ENCODE measurements around the gene RPS27L.

The RPS27L gene

DNA sequence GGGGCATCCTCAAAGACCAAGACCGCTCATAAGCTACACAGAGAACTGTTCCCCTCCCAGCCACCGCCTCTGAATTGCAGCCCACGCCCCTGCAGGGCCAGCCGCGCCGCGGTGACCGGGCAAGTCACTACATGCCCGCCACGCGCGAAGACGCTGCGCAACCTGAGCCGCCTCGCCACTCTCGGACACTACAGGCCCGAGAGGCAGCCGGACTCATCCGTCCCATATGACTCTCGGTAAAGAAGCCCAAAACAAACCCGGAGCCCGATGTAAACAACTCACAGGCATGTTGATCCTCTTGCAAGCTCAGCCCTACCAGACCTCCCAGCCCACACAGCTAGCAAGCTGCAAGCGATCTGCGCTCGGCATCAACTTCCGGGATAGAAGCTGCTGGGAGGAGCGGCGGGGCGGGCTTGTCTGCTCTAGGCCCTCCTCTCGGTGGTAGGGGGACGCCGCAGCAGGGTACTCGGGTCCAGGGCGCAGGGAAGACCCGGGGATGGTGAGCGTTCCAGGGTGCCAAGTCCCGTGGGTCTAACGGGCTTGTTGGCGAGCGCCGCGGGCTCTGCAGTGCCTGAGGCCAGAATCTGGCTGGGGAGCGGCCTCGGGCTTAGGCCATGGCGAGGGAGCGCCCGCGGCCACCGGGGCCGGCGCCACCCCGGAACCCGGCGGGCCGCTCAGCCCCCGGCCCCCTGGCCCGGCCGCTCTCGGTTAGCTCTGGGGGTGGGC is at the start of gene RPS27L:
Gene RPS27L, minus strand, starts transcription at position 360 of the 726 bp plus-strand sequence. Its CDS starts 72 bp downstream, at position 288.
- DNase-seq = peak; percentile 97

- DNase-seq = no peak
These were observed 48.8 kb upstream of the RPS27L start for GRCh38 chr15:63206079-63206478.

- no peak for DNase-seq
These were observed 46.3 kb upstream of the RPS27L start for GRCh38 chr15:63203451-63204090.

DNA sequence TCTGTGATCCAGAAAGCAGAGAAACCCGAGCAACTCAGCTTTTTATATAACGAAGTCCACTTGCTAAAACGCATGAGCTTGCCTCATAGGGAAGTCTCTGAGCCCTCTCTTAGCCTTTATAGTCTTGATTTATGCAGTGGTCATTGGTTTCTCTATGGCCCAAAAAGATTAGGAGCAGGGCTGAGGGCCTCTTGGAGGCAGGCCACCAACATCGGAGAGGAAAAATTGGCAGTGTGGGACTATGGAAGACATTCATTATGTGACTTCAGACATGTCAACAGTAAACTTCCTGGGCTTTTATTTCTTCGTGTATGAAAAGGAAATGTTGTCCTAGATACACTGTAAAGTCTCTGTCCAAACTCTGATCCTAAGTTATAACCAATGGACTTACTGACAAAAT is 45.6 kb upstream of the RPS27L start:
- no peak for DNase-seq

- no peak for DNase-seq
These were observed 43.4 kb upstream of the RPS27L start for GRCh38 chr15:63200464-63201249.

DNA sequence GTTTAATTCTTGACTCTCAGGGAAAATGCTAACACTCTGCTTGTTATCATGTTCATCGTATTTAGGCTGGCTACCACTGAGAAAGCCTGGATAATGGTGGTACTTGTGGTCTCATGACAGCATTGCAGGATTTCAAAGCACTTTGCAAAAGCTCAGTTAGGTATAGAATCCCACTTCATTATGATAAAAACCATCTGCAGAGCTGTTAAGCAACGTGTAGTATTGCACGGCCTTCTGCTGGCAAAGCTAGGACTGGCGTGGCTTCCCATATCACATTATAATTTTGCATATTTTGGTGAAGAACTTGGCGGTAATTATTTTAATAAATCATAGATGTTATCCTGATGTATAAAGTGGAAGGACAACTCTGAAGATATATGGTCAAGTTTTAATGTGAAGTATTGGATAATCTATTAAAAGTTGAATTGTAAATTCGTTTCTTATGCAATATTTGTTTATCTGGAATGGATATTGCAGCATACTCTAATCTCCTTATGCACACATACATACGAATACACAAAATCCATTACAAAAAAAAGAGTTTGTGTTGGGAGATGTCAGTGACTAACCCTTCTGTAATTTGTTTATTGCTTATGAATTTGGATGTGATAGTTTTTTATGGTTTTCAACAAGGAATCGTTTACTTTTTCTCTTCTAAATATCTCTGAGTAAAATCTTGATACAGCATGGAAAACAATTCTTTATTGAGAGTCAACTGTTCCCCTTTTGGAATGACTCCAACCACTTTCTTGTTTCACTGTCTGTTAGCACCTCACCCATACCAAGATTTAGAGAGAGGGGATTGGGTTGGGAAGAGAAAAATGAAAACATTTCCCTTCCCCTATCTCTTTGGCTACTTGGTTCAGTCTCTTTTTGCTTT is 41.3 kb upstream of the RPS27L start:
- peak; percentile 37 for DNase-seq

- DNase-seq = no peak
These were observed 40.3 kb upstream of the RPS27L start for GRCh38 chr15:63197626-63198025.

DNA sequence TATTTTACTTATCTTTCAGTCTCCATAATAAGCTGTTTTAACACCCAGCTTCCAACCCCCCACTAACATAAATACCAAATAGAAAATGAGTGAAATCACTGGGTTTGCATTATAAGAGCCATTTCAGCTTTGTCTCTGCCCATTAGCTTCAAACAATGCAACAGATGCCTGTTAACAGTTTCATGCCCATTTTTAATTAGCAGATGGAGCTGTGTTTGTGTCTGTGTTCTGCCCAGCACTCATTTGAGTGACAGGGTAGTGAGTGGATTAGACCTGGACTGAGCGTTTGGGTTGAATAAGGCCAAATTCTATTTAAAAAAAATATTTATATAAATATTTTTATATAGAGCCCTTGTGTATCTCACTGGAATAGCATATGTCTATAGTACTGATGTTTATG is 39.6 kb upstream of the RPS27L start:
- peak; percentile 64 for DNase-seq

DNA sequence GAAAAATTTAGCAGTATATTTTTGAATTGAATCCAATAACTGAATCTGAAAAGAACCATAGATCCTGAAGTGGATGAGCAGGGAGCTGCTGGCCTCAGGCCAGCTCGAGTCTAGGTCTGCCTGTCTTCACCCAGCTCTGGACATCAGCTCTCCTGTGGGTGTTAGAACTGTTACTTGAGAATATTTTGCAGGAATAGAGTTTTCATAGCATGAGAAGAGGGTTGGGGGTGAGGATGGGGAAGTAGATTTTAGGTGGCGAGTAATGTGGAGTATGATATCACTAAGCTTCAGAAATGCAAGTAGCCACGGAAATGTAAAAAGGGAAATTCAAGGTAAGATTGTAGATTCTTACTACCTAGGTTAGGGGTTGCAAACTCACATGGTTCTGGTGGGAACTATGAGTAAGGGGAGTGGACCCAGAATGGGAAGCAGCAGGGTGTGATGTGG is 38.3 kb upstream of the RPS27L start:
- no peak for DNase-seq

- peak; percentile 35 for DNase-seq
These were observed 37.7 kb upstream of the RPS27L start for GRCh38 chr15:63194880-63195568.

- no peak for DNase-seq
These were observed 37.0 kb upstream of the RPS27L start for GRCh38 chr15:63194302-63194701.

DNA sequence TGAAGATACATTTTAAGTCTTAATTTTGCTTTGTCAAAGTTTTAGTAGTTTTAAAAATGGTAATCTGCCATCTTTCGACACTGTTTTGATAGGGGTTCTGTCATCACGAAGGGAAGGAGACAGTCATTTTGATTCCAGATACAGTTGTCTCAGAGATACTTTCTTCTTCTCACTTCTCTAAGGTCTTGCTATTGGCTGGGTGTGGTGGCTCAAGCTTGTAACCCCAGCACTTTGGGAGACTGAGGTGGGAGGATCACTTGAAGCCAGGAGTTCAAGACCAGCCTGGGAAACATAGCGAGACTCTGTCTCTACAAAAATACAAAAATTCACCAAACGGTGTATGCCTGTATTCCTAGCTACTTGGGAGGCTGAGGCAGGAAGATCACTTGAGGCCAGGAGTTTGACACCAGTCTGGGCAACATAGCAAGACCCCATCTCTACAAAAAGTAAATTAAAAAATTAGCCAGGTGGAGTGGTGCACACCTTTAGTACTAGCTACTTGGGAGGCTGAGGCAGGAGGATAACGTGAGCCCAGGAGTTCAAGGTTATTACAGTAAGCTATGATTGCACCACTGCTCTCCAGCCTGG is 35.4 kb upstream of the RPS27L start:
- DNase-seq = no peak

- no peak for DNase-seq
These were observed 34.8 kb upstream of the RPS27L start for GRCh38 chr15:63191895-63192618.

DNA sequence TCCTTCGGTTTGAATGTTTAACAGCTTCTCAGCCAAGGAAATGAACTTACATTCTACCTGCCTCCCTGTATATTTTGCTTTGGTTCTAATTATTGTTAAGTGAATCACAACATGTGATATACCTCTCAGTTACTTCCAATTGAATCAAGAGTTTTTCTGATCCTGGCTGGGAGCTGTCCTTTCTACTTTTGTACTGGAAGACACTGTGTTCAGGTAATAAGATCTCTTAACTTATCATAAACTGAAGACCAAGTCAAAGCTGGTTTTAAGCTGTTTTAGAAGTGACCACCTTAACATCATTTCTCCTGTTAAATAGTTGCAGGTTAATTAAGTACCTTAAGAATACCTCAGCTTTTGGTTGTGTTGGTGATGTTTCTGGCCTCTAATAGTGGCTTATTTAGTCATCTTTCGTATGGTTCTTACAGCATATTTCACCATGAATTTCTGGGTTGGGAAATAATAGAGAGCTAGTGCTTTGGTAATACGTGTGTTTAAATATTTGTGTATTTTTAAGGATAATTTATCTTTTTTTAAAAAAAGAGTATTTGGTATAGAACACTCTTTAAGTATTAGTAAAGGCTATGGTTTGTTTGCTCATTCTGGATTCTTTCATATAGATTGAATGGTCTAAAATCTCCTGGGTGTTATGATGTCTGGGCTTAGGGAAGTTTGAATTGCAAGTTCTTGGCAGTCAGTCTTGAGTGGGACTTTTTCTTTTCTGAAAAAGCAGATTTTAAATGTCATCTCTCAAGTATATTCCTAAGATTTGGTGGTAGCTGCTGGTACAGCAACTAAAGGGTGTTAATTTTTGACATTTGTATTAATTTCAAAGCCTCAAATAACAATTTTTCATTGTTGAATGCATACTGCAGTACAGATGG is 33.7 kb upstream of the RPS27L start:
- DNase-seq = no peak

DNA sequence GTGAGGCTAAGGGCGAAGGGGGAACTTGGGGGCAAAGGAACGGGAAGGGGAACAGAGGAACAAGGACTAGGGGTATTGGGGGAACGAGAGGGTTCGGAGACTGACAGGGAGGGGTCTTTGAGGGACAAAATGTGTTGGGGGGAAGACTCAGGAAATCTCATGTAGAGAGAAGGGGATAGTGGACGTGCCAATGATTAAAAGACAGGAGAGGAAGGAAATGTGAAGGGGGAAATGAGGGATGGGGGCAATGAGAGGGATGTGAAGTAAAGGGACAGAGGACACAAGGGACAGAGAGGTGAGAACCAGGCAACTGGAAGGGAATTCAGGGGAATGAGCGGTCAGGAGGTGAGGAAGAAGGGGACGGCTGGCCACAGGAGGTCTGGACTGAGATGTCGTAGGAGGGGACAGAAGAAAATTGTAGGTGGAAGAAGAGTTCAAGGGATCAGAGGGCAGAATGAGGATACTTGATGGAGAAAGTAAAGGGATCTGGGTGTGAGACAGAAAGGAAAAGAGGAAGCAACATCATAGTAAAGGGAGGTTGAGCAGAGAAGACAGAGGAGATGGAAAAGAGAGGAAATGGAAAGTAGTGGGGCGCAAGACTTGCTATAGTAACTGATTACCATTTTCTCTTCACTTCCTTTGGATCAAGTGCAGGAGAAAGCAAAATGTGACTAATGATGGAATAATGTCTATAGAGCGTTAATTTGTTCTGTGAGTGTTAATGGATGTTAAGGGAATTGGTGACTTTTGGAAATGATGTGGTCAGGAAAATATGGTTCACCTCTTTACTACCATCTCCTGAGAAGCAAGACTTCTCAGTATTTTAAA is 32.9 kb upstream of the RPS27L start:
- DNase-seq = peak; percentile 65

DNA sequence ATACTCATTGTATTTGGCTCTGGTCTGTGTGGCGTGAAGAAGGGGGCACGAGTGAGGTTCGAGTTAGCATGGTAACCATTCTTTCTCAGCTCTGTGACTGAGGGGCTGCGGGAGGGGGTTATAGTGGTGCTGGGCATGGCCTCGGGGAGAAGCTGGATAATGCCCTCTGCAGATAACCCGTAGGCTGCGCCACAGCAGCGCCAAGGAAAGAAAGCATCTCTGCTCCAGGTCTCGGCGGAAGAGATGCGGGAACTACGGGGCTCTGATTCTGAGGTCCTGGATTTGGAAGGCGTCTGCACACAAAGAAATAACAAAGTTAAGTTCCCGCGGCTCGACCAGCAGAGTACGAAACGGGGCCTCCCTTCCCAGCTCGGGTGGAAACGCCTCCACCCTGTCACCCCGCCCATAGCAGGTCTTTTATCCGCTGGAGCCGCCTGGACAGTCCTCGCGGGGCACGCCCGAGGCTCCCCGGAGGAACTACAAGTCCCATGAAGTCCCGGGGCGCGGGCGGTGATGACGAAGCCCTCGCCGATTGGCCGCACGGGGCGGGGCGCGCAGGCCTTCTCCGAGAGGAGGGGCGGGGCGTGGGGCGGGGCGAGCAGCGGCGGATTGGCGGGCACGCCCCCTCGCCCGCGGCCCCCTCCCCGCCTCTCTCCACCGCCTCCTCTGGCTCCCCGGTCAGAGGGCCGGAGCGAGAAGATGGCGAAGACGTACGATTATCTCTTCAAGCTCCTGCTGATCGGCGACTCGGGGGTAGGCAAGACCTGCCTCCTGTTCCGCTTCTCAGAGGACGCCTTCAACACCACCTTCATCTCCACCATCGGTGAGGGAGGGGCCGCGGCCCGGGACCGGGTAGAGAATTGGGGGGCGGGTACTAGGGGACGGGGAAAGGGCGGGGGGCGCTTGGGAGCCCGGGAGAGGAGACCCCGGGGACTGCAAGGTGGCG is 31.9 kb upstream of the RPS27L start, which contains the start of gene RAB8B:
Gene RAB8B, plus strand, starts transcription at position 681 of the 946 bp plus-strand sequence. Its CDS starts 19 bp downstream, at position 700.
- DNase-seq = peak; percentile 99

- DNase-seq = no peak
These were observed 31.1 kb upstream of the RPS27L start for GRCh38 chr15:63188247-63188925.
